ENCODE data around the gene LRP1. TPM values are rescaled to one million over a fixed set of nuclear protein-coding genes. Genes with fewer than 3 reads are reported as not detected.

LRP1 gene
- polyA plus RNA-seq, 2 donors = 29.6 to 47.6 TPM

DNA sequence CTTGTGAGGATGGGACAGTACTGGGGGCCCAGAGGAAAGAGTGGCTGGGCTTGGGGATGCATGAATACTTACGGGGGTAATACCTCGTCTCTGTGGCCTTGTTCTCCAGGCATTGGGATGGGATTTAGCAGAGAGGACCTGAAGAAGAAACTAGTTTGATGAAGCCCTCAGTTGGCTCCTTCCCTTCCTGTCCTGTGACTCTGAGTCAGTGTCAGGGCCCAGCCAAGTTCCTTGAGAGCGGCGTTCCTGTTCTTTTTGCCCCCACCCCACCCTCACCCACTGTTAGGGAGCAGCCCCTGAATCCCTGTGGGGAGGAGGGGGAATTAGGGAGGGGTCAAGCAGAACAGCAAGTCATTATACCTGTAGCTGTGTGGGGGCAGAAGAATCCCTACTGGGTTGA is 24.4 kb downstream of the LRP1 start:
- Histone ChIP-seq H3K9me3 (ENCODE audit: control insufficient read depth in 2 of 2, insufficient read depth in 1 of 2, low read depth in 1 of 2, low read length in 1 of 2) (no peaks in the 10 kb centered on the region), H3K36me3 (ENCODE audit: control insufficient read depth in 2 of 2, insufficient read depth in 2 of 2, low read length in 1 of 2) (peaks cover 4 to 27% of the 10 kb centered on the region in 2 donors), H3K4me3 (ENCODE audit: low read depth in 1 of 2, low read length in 2 of 2) (no peak overlapping the region), H3K27me3 (ENCODE audit: control insufficient read depth in 1 of 2, insufficient read depth in 2 of 2, low read length in 2 of 2) (no peaks in the 10 kb centered on the region), H3K27ac (ENCODE audit: low read depth in 2 of 2, low read length in 1 of 2) (peak overlapping the region; percentile 62 to 78), H3K4me1 (ENCODE audit: control insufficient read depth in 2 of 2, insufficient read depth in 2 of 2, low read length in 1 of 2) (peaks cover 5 to 24% of the 10 kb centered on the region in 2 donors)
- 53 to 62% methylated on average over 4 of the region's 4 CpGs for WGBS, 2 donors

DNA sequence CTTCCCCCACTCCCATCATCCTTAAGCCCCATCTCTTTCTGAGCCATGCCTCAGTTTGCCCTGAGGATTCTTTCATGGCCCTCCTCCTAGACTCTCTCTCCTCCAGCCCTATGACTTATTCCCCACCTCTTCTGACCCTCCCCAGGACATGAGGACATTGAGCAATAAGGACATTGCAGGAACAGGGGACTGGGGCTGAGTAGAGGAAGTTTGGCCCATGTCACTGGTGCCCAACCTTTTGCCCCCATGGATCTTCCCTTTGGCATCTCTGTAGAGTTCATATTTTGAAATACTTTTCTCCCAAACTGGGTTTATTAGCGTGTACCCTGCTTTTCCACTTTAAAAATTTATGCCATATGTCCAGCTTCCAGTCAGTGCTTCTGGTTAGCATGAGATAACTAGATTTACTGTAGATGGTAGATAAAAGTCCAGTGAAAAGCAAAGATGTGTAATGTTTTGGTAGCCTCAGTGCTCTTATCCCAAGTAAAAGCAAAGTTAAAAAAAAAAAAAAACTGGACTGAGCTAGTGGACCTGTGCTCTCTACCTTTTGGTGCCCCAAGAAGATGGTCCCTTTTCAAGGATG is 25.2 kb downstream of the LRP1 start:
- 82 to 85% methylated on average over 1 of the region's 1 CpG for WGBS, 2 donors
- peaks cover 4 to 31% of the 10 kb centered on the region in 2 donors for H3K36me3 ChIP-seq (ENCODE audit: control insufficient read depth in 2 of 2, insufficient read depth in 2 of 2, low read length in 1 of 2)
- peaks cover 5 to 24% of the 10 kb centered on the region in 2 donors for H3K4me1 ChIP-seq (ENCODE audit: control insufficient read depth in 2 of 2, insufficient read depth in 2 of 2, low read length in 1 of 2)

DNA sequence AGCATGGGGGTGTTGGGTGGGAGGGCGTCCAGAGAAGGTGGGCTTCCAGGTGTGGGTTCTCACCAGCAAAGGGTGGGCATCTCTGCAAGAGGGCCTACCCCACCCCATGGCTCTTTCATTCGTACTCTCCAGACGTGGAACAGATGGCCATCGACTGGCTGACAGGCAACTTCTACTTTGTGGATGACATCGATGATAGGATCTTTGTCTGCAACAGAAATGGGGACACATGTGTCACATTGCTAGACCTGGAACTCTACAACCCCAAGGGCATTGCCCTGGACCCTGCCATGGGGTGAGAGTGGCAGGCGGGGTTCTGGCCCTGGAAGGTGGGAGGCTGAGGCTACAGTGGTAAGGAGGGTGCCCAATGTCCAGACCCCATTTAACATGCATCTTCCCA is 25.8 kb downstream of the LRP1 start:
- H3K27ac ChIP-seq (ENCODE audit: low read depth in 2 of 2, low read length in 1 of 2) = no peak overlapping the region
- H3K27me3 ChIP-seq (ENCODE audit: control insufficient read depth in 1 of 2, insufficient read depth in 2 of 2, low read length in 2 of 2) = no peaks in the 10 kb centered on the region
- peaks cover 5 to 22% of the 10 kb centered on the region in 2 donors for H3K4me1 ChIP-seq (ENCODE audit: control insufficient read depth in 2 of 2, insufficient read depth in 2 of 2, low read length in 1 of 2)
- H3K36me3 ChIP-seq (ENCODE audit: control insufficient read depth in 2 of 2, insufficient read depth in 2 of 2, low read length in 1 of 2) = peaks cover 4 to 36% of the 10 kb centered on the region in 2 donors
- H3K9me3 ChIP-seq (ENCODE audit: control insufficient read depth in 2 of 2, insufficient read depth in 1 of 2, low read depth in 1 of 2, low read length in 1 of 2) = no peaks in the 10 kb centered on the region
- no peak overlapping the region for H3K4me3 ChIP-seq (ENCODE audit: low read depth in 1 of 2, low read length in 2 of 2)
- WGBS, 2 donors = 91 to 93% methylated on average over 6 of the region's 6 CpGs

More for the DNA sequence above, 25.2 kb downstream of the LRP1 start:
- Histone ChIP-seq H3K4me3 (ENCODE audit: low read depth in 1 of 2, low read length in 2 of 2) (no peak overlapping the region), H3K27me3 (ENCODE audit: control insufficient read depth in 1 of 2, insufficient read depth in 2 of 2, low read length in 2 of 2) (no peaks in the 10 kb centered on the region), H3K27ac (ENCODE audit: low read depth in 2 of 2, low read length in 1 of 2) (no peak overlapping the region), H3K9me3 (ENCODE audit: control insufficient read depth in 2 of 2, insufficient read depth in 1 of 2, low read depth in 1 of 2, low read length in 1 of 2) (no peaks in the 10 kb centered on the region)

DNA sequence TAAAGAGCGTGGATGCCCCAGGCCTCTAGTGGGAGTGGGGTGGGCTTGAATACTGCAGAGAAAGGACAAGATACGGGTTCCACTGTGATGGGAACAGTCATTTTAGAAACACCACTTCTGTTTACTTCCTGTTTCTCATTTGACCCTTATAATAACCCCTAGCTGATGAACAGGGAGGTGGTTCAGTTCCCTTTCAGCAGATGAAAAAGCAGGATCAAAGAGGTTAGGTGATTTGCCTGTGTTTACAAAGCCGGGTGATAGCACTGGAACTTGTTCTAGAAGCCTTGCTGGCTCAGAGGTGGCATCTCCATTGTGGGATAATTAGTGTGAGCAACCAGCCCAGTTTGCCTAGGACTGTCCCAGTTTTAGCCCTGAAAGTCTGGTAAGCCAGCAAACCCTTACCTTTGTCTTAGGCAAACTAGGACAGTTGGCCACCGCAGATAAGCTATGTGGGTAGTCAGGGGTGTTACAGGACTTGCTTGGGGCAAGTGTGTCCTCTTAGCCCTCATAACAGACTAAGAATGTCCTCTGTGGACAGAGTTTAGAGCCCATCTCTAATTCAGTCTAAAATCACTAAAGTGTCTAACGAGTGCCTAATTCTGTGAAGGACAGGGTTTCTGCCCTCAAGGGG is 26.6 kb downstream of the LRP1 start:
- Histone ChIP-seq H3K36me3 (ENCODE audit: control insufficient read depth in 2 of 2, insufficient read depth in 2 of 2, low read length in 1 of 2) (peaks cover 4 to 37% of the 10 kb centered on the region in 2 donors), H3K4me1 (ENCODE audit: control insufficient read depth in 2 of 2, insufficient read depth in 2 of 2, low read length in 1 of 2) (peaks cover 5 to 16% of the 10 kb centered on the region in 2 donors), H3K9me3 (ENCODE audit: control insufficient read depth in 2 of 2, insufficient read depth in 1 of 2, low read depth in 1 of 2, low read length in 1 of 2) (no peaks in the 10 kb centered on the region), H3K4me3 (ENCODE audit: low read depth in 1 of 2, low read length in 2 of 2) (no peak overlapping the region), H3K27ac (ENCODE audit: low read depth in 2 of 2, low read length in 1 of 2) (no peak overlapping the region), H3K27me3 (ENCODE audit: control insufficient read depth in 1 of 2, insufficient read depth in 2 of 2, low read length in 2 of 2) (no peaks in the 10 kb centered on the region)
- 85 to 86% methylated on average over 5 of the region's 5 CpGs for WGBS, 2 donors

DNA sequence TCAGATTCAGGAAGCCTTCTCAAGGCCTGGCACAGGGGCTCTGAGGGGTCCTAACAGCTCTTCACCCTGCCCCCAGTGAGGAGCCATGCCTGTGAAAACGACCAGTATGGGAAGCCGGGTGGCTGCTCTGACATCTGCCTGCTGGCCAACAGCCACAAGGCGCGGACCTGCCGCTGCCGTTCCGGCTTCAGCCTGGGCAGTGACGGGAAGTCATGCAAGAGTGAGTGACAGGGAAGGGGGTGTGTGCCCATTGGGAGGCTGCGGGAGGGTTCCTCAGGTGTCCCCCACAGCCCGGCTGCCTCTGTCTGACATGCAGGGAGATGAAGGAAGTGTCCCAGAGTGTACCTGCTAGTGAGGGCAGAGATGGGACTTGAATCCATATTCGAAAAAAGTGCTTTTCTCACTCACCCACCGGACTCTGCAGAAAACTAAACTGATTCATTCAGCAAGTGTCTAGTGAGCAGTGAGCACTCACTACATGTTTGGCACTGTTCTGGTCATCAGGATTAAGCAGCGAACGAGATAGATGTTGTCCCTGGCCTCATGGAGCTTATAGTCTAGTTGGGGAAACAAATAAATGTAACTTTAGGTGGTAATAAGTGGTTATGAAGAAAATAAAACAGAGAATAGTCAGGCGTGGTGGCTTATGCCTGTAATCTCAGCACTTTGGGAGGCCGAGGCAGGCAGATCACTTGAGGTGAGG is 28.6 kb downstream of the LRP1 start:
- Histone ChIP-seq H3K4me3 (ENCODE audit: low read depth in 1 of 2, low read length in 2 of 2) (no peak overlapping the region), H3K27ac (ENCODE audit: low read depth in 2 of 2, low read length in 1 of 2) (no peak overlapping the region), H3K9me3 (ENCODE audit: control insufficient read depth in 2 of 2, insufficient read depth in 1 of 2, low read depth in 1 of 2, low read length in 1 of 2) (no peaks in the 10 kb centered on the region), H3K36me3 (ENCODE audit: control insufficient read depth in 2 of 2, insufficient read depth in 2 of 2, low read length in 1 of 2) (peaks cover 4 to 43% of the 10 kb centered on the region in 2 donors), H3K4me1 (ENCODE audit: control insufficient read depth in 2 of 2, insufficient read depth in 2 of 2, low read length in 1 of 2) (peaks cover 5 to 10% of the 10 kb centered on the region in 2 donors), H3K27me3 (ENCODE audit: control insufficient read depth in 1 of 2, insufficient read depth in 2 of 2, low read length in 2 of 2) (no peaks in the 10 kb centered on the region)
- WGBS, 2 donors = 73 to 74% methylated on average over 16 of the region's 16 CpGs

DNA sequence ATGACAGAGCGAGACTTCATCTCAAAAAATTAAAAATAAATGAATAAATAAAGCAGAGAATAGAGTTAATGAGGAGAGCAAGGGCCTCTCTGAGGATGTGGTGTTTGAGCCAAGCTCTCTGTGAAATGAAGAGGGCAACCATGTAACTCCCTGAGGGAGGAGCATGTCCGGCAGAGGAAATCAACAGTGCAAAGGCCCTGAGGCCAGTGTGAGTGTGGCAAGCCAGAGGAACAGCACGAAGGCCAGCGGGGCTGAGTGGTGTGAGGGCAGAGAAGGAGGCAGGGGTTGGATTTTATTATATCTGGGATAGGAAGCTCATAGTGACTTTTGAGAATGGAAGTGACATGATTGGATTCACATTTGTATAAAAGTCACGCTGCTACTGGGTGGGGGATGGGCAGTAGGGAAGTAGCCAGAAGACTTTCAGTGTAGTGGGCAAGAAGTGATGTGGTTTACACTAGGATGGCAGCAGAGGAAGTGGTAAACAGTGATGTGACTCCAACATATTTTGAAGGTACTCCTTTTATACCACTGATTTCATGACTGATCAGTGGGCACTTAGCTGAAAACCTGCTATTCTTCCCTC is 29.4 kb downstream of the LRP1 start:
- no peak overlapping the region for H3K4me3 ChIP-seq (ENCODE audit: low read depth in 1 of 2, low read length in 2 of 2)
- no peak overlapping the region for H3K27ac ChIP-seq (ENCODE audit: low read depth in 2 of 2, low read length in 1 of 2)
- WGBS, 2 donors = 79 to 86% methylated on average over 5 of the region's 5 CpGs
- peaks cover 4 to 50% of the 10 kb centered on the region in 2 donors for H3K36me3 ChIP-seq (ENCODE audit: control insufficient read depth in 2 of 2, insufficient read depth in 2 of 2, low read length in 1 of 2)
- no peaks in the 10 kb centered on the region for H3K27me3 ChIP-seq (ENCODE audit: control insufficient read depth in 1 of 2, insufficient read depth in 2 of 2, low read length in 2 of 2)
- no peaks in the 10 kb centered on the region for H3K9me3 ChIP-seq (ENCODE audit: control insufficient read depth in 2 of 2, insufficient read depth in 1 of 2, low read depth in 1 of 2, low read length in 1 of 2)
- H3K4me1 ChIP-seq (ENCODE audit: control insufficient read depth in 2 of 2, insufficient read depth in 2 of 2, low read length in 1 of 2) = peaks cover 0 to 4% of the 10 kb centered on the region in 2 donors

DNA sequence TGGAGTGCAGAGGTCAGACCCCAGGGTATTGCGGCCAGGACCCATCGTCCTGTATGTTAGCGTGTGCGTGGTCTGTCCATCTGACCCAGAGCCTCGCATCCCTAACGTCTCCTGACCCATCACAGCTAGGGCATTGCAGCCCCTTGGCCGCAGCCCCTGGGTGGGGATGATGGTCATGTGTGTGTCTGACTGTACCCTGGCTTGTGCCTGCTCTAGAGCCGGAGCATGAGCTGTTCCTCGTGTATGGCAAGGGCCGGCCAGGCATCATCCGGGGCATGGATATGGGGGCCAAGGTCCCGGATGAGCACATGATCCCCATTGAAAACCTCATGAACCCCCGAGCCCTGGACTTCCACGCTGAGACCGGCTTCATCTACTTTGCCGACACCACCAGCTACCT is 29.9 kb downstream of the LRP1 start:
- Histone ChIP-seq H3K27ac (ENCODE audit: low read depth in 2 of 2, low read length in 1 of 2) (peak overlapping the region in 1 of 2 donors; percentile 14), H3K36me3 (ENCODE audit: control insufficient read depth in 2 of 2, insufficient read depth in 2 of 2, low read length in 1 of 2) (peaks cover 4 to 53% of the 10 kb centered on the region in 2 donors), H3K9me3 (ENCODE audit: control insufficient read depth in 2 of 2, insufficient read depth in 1 of 2, low read depth in 1 of 2, low read length in 1 of 2) (no peaks in the 10 kb centered on the region), H3K27me3 (ENCODE audit: control insufficient read depth in 1 of 2, insufficient read depth in 2 of 2, low read length in 2 of 2) (no peaks in the 10 kb centered on the region), H3K4me1 (ENCODE audit: control insufficient read depth in 2 of 2, insufficient read depth in 2 of 2, low read length in 1 of 2) (peaks cover 0 to 2% of the 10 kb centered on the region in 2 donors), H3K4me3 (ENCODE audit: low read depth in 1 of 2, low read length in 2 of 2) (no peak overlapping the region)
- WGBS, 2 donors = 84 to 87% methylated on average over 16 of the region's 16 CpGs

DNA sequence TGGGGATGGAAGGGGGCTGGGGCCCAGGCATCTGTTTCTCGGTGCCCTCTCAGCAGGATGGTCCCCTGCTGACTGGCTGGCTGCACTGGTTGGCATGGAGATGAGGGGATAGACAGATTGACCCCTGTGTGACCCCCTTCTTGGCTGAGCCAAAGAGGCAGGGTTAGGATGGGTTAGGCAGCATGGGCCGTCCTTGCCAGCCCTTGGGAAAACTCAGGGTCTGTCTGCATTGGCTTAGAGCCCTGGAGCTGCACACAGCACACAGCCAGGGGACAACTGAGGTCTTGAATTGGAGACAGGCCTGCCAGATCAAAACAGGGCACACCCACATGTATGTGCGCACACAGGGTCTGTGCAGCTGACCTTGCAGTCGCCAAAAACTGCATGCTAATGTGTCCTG is 30.4 kb downstream of the LRP1 start:
- WGBS, 2 donors = 58 to 65% methylated on average over 4 of the region's 4 CpGs
- Histone ChIP-seq H3K36me3 (ENCODE audit: control insufficient read depth in 2 of 2, insufficient read depth in 2 of 2, low read length in 1 of 2) (peaks cover 4 to 53% of the 10 kb centered on the region in 2 donors), H3K4me3 (ENCODE audit: low read depth in 1 of 2, low read length in 2 of 2) (no peak overlapping the region), H3K4me1 (ENCODE audit: control insufficient read depth in 2 of 2, insufficient read depth in 2 of 2, low read length in 1 of 2) (peaks cover 0 to 2% of the 10 kb centered on the region in 2 donors), H3K27me3 (ENCODE audit: control insufficient read depth in 1 of 2, insufficient read depth in 2 of 2, low read length in 2 of 2) (no peaks in the 10 kb centered on the region), H3K9me3 (ENCODE audit: control insufficient read depth in 2 of 2, insufficient read depth in 1 of 2, low read depth in 1 of 2, low read length in 1 of 2) (no peaks in the 10 kb centered on the region), H3K27ac (ENCODE audit: low read depth in 2 of 2, low read length in 1 of 2) (peak overlapping the region in 1 of 2 donors; percentile 14)

DNA sequence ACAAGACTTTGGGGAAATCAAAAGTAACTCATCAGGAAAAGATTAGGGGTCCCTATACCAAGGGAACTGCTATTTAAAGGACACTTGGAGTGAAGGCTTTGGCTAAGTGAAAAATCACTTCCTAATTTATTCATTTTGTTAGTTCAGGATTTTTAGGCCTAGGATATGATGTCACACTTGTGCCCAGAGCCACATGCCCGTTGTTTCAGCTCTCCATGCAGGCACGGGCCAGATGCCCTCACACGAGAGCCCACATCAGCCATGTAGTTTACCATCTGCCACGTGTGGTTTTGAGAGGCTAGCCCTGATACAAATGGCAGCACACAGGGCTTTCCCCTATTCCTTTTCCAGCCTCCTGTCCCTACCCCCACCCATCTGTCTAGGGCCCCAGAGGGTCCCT is 31.0 kb downstream of the LRP1 start:
- no peaks in the 10 kb centered on the region for H3K9me3 ChIP-seq (ENCODE audit: control insufficient read depth in 2 of 2, insufficient read depth in 1 of 2, low read depth in 1 of 2, low read length in 1 of 2)
- H3K4me1 ChIP-seq (ENCODE audit: control insufficient read depth in 2 of 2, insufficient read depth in 2 of 2, low read length in 1 of 2) = peaks cover 0 to 2% of the 10 kb centered on the region in 2 donors
- H3K27me3 ChIP-seq (ENCODE audit: control insufficient read depth in 1 of 2, insufficient read depth in 2 of 2, low read length in 2 of 2) = no peaks in the 10 kb centered on the region
- H3K27ac ChIP-seq (ENCODE audit: low read depth in 2 of 2, low read length in 1 of 2) = peak overlapping the region in 1 of 2 donors; percentile 8
- WGBS, 2 donors = 76 to 82% methylated on average over 4 of the region's 4 CpGs
- H3K4me3 ChIP-seq (ENCODE audit: low read depth in 1 of 2, low read length in 2 of 2) = no peak overlapping the region
- H3K36me3 ChIP-seq (ENCODE audit: control insufficient read depth in 2 of 2, insufficient read depth in 2 of 2, low read length in 1 of 2) = peaks cover 4 to 49% of the 10 kb centered on the region in 2 donors

Data from esophagus (tissue), 2 donors.